Measurements from ENCODE around the gene IRF2BPL.

The IRF2BPL gene

GRCh38 chr14:77012193-77012765 is 16.2 kb downstream of the IRF2BPL start:
- DNase-seq (ENCODE audit: low read depth in 2 of 2, low spot score in 1 of 2) = no peak

- no peak for DNase-seq (ENCODE audit: low read depth in 2 of 2, low spot score in 1 of 2)
These were observed 17.3 kb downstream of the IRF2BPL start for GRCh38 chr14:77011245-77011644.

GRCh38 chr14:77009014-77009413 is 19.5 kb downstream of the IRF2BPL start:
- no peak for DNase-seq (ENCODE audit: low read depth in 2 of 2, low spot score in 1 of 2)

- no peak for DNase-seq (ENCODE audit: low read depth in 2 of 2, low spot score in 1 of 2)
These were observed 20.0 kb downstream of the IRF2BPL start for GRCh38 chr14:77008541-77008940.

- no peak for DNase-seq (ENCODE audit: low read depth in 2 of 2, low spot score in 1 of 2)
These were observed 20.5 kb downstream of the IRF2BPL start for GRCh38 chr14:77007975-77008421.

- no peak for DNase-seq (ENCODE audit: low read depth in 2 of 2, low spot score in 1 of 2)
These were observed 21.1 kb downstream of the IRF2BPL start for GRCh38 chr14:77007183-77007974.

- DNase-seq (ENCODE audit: low read depth in 2 of 2, low spot score in 1 of 2) = no peak
These were observed 22.4 kb downstream of the IRF2BPL start for GRCh38 chr14:77006132-77006531.

GRCh38 chr14:77005559-77005958 is 22.9 kb downstream of the IRF2BPL start:
- no peak for DNase-seq (ENCODE audit: low read depth in 2 of 2, low spot score in 1 of 2)

GRCh38 chr14:77004711-77005460 is 23.6 kb downstream of the IRF2BPL start:
- no peak for DNase-seq (ENCODE audit: low read depth in 2 of 2, low spot score in 1 of 2)

GRCh38 chr14:77003960-77004710 is 24.4 kb downstream of the IRF2BPL start:
- DNase-seq (ENCODE audit: low read depth in 2 of 2, low spot score in 1 of 2) = no peak

- no peak for DNase-seq (ENCODE audit: low read depth in 2 of 2, low spot score in 1 of 2)
These were observed 25.6 kb downstream of the IRF2BPL start for GRCh38 chr14:77002889-77003288.

- DNase-seq (ENCODE audit: low read depth in 2 of 2, low spot score in 1 of 2) = no peak
These were observed 26.2 kb downstream of the IRF2BPL start for GRCh38 chr14:77002335-77002734.

GRCh38 chr14:77000340-77001270 is 27.9 kb downstream of the IRF2BPL start:
- no peak for DNase-seq (ENCODE audit: low read depth in 2 of 2, low spot score in 1 of 2)

- DNase-seq (ENCODE audit: low read depth in 2 of 2, low spot score in 1 of 2) = no peak
These were observed 29.6 kb downstream of the IRF2BPL start for GRCh38 chr14:76998910-76999309.

- no peak for DNase-seq (ENCODE audit: low read depth in 2 of 2, low spot score in 1 of 2)
These were observed 31.1 kb downstream of the IRF2BPL start for GRCh38 chr14:76997257-76997970.

- no peak for DNase-seq (ENCODE audit: low read depth in 2 of 2, low spot score in 1 of 2)
These were observed 31.9 kb downstream of the IRF2BPL start for GRCh38 chr14:76996563-76997146.

- DNase-seq (ENCODE audit: low read depth in 2 of 2, low spot score in 1 of 2) = no peak
These were observed 33.1 kb downstream of the IRF2BPL start for GRCh38 chr14:76995279-76996035.

- DNase-seq (ENCODE audit: low read depth in 2 of 2, low spot score in 1 of 2) = no peak
These were observed 34.8 kb downstream of the IRF2BPL start for GRCh38 chr14:76993752-76994151.
